K562 (cell line): Measurements from ENCODE around the gene NFXL1. TPM values are rescaled to one million over a fixed set of nuclear protein-coding genes. Genes with fewer than 3 reads are reported as not detected.

ENCODE experiments used
- ATAC-seq: fragments of 200-7000 bp; cut with Tn5 transposase; 3 replicates; pipeline ENCODE4 v1.9.1; 2020; ENCODE audit warnings: moderate library complexity
- BruUV-seq: library from RNA; stranded (reverse); fragments of 400-500 nt; replicated peaks from 2 replicates; lab custom pipeline; 2021; lab: Mats Ljungman, UMichigan
- CTCF ChIA-PET: fragments of 300-600 bp; formaldehyde crosslinking; extraction: SDS; loops from one replicate; lab custom pipeline; 2021; ENCODE audit warnings: low intra/inter-chr PET ratio; lab: Yijun Ruan, JAX
- POLR2A ChIA-PET: fragments of 300-600, 350-650 bp; sonication (Branson Sonifier 250); formaldehyde crosslinking; extraction: SDS; loops from one replicate; lab custom pipeline; 2021; ENCODE audit warnings: antibody characterized with exemption, inconsistent platforms; lab: Yijun Ruan, JAX
- DNase-seq, 4 experiments: peaks; one replicate each; pipeline versions ENCODE4 v3.0.0 to v3.0.0-alpha.2; 2011 to 2018; ENCODE audit warnings: low spot score in 3 of 4, mixed read lengths in 3 of 4; ENCODE audit errors: extremely low read depth in 1 of 4
- FAIRE-seq: peaks from 2 replicates; lab custom pipeline; 2011; peaks lifted over from hg19 to GRCh38; lab: Jason Lieb, UNC
- H2AFZ ChIP-seq: 2 replicates; pipeline ENCODE4 v1.6.0; 2011; ENCODE audit warnings: low read depth, low read length, control low read depth, inconsistent platforms
- H3K27ac ChIP-seq: fragments of 200-600 bp; 3 replicates; pipeline ENCODE4 v1.8.0; 2011; ENCODE audit warnings: low read depth, mild to moderate bottlenecking, control low read depth, inconsistent platforms, low read length, moderate library complexity, mixed read lengths; ENCODE audit errors: extremely low read depth
- H3K27me3 ChIP-seq, 2 experiments: fragments of 300-600 bp in 1 of 2; 2 replicates in 1 of 2; 3 replicates in 1 of 2; pipeline versions ENCODE4 v1.6.0 to v1.8.0; 2011; ENCODE audit warnings: inconsistent platforms in 2 of 2, low read length in 2 of 2, mild to moderate bottlenecking in 1 of 2, mixed read lengths in 1 of 2, moderate library complexity in 1 of 2; ENCODE audit not compliant: control insufficient read depth in 2 of 2, insufficient read depth in 2 of 2
- H3K36me3 ChIP-seq: fragments of 300-600 bp; 3 replicates; pipeline ENCODE4 v1.8.0; 2011; ENCODE audit warnings: mild to moderate bottlenecking, low read length, inconsistent platforms; ENCODE audit not compliant: control insufficient read depth, insufficient read depth
- H3K4me1 ChIP-seq, 2 experiments: fragments of 200-600 bp in 1 of 2; replicated peaks in 1 of 2; 2 replicates in 1 of 2; 3 replicates in 1 of 2; pipeline versions ENCODE4 v1.5.1 to v1.8.0; 2011; ENCODE audit warnings: inconsistent platforms in 2 of 2, low read length in 2 of 2, mild to moderate bottlenecking in 1 of 2, mixed read lengths in 1 of 2, moderate library complexity in 1 of 2; ENCODE audit not compliant: control insufficient read depth in 2 of 2, insufficient read depth in 2 of 2
- H3K4me2 ChIP-seq: 2 replicates; pipeline ENCODE4 v1.6.1; 2011; ENCODE audit warnings: low read length, control low read depth, inconsistent platforms, mixed read lengths; ENCODE audit not compliant: insufficient read depth
- H3K4me3 ChIP-seq: fragments of 200-600 bp; sonication (generic), shearing (Covaris generic); 2 replicates; pipeline ENCODE4 v1.5.1; 2016; ENCODE audit warnings: control low read depth, inconsistent platforms
- H3K79me2 ChIP-seq: fragments of 200-600 bp; 3 replicates; pipeline ENCODE4 v1.8.0; 2011; ENCODE audit warnings: low read length, inconsistent platforms; ENCODE audit not compliant: control insufficient read depth, insufficient read depth
- H3K9ac ChIP-seq, 2 experiments: 2 replicates each; pipeline versions ENCODE4 v1.6.0 to v1.6.1; 2011; ENCODE audit warnings: low read depth in 2 of 2, low read length in 2 of 2, control low read depth in 1 of 2, inconsistent platforms in 1 of 2, mild to moderate bottlenecking in 1 of 2, mixed read lengths in 1 of 2; ENCODE audit not compliant: insufficient read depth in 1 of 2
- H3K9me1 ChIP-seq: one replicate; pipeline ENCODE4 v1.6.0; 2011; ENCODE audit warnings: inconsistent platforms, mild to moderate bottlenecking, low read length, moderate library complexity; ENCODE audit not compliant: control insufficient read depth, insufficient read depth
- H3K9me3 ChIP-seq: replicated peaks from 2 replicates; pipeline ENCODE4 v1.5.1; 2011; ENCODE audit warnings: low read depth, low read length, inconsistent platforms; ENCODE audit not compliant: control insufficient read depth, insufficient read depth
- H4K20me1 ChIP-seq: replicated peaks from 2 replicates; pipeline ENCODE4 v1.6.1; 2011; ENCODE audit warnings: low read length, inconsistent platforms, mixed read lengths; ENCODE audit not compliant: control insufficient read depth, insufficient read depth
- SIN3B ChIP-seq: fragments of 450-650 bp; IDR thresholded peaks from 2 replicates; pipeline ENCODE4 v1.6.1; 2017; ENCODE audit warnings: low read depth, mild to moderate bottlenecking, moderate library complexity
- TRIM25 ChIP-seq: fragments of 450-650 bp; IDR thresholded peaks from 2 replicates; pipeline ENCODE4 v1.7.0; 2016; ENCODE audit warnings: borderline replicate concordance
- ZNF780A ChIP-seq: fragments of 250-450 bp; sonication (Bioruptor Pico); IDR thresholded peaks from 2 replicates; pipeline ENCODE4 v1.5.0; 2021; ENCODE audit warnings: mild to moderate bottlenecking
- in situ Hi-C: fragments of 300-500 bp; cut with MboI; formaldehyde crosslinking; loops from 4 replicates; pipeline ENCODE4 v1.15.0; 2018; ENCODE audit warnings: inconsistent platforms, mixed read lengths
- intact Hi-C: fragments of 100-400 bp; cut with micrococcal nuclease; formaldehyde crosslinking; loops from 2 replicates; pipeline ENCODE4 v1.14.2; 2022
- polyA plus RNA-seq, 8 experiments: library from polyadenylated mRNA; depleted of rRNA in 4 of 8; stranded (reverse) in 5 of 8; unstranded in 3 of 8; fragments of >200 nt; fragmentation: Nextera tagmentation in 2 of 8; fragmentation: Illumina TruSeq in 1 of 8; extraction: Ambion mirVana in 2 of 8; extraction: Trizol in 1 of 8; gene quantifications; 2 replicates each; pipeline versions ENCODE4 v1.2.1 to v1.2.3, GENCODE V29; 2011 to 2014; ENCODE audit warnings: inconsistent platforms in 1 of 8, missing spikeins in 1 of 8
- total RNA-seq, 7 experiments: library from RNA; depleted of rRNA in 6 of 7; stranded (reverse); fragments of >200 nt in 6 of 7; fragmentation: Illumina TruSeq in 2 of 7; extraction: Trizol in 2 of 7; gene quantifications; 2 replicates each; pipeline versions ENCODE4 v1.2.1 to v1.2.3, GENCODE V29; 2011 to 2021; ENCODE audit warnings: low replicate concordance in 1 of 7

The NFXL1 gene
- total and polyA plus RNA-seq, 9 of the 15 experiments (the other 6 are each of a cell fraction or from before 2014, with no cell fraction given): 7.5 to 27.0 (median 10.6) TPM

- TF ChIP-seq SIN3B: no peak
Observed at GRCh38 chr4:47848041-47848440, 66.3 kb downstream of the NFXL1 start (continued).

DNA sequence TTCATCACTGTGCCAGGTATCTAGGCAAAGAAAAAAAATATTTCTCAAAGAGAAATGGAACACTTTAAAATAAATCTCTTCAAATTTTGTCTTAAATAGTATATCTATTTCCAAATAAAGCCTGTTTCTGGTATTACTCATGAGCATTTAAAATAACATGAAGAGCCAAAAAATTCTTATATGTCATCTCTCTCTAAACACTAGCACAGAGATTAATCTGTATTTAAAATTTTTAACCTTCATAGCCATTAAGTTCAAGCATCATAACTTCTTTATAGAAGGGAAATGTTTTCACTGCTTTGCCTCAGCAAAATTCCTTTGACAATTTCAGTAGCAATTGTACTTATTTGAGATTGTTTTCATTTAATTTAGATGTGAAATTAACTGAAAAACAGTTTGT lies 71.4 kb downstream of the NFXL1 start:
- CTCF ChIA-PET: no interaction called here
- Histone ChIP-seq H3K27ac (no peak overlapping the region), H3K9me1 (no peaks in the 10 kb centered on the region), H4K20me1 (no peaks in the 10 kb centered on the region), H2AFZ (no peak overlapping the region), H3K27me3 (no peaks in the 10 kb centered on the region), H3K79me2 (no peaks in the 10 kb centered on the region), H3K9ac (no peak overlapping the region), H3K4me3 (no peak overlapping the region), H3K4me1 (no peaks in the 10 kb centered on the region), H3K9me3 (no peaks in the 10 kb centered on the region), H3K4me2 (no peak overlapping the region), H3K36me3 (peaks cover 21% of the 10 kb centered on the region; the same call in 2 of the 3 replicates)
- POLR2A ChIA-PET: no interaction called here
- no peak for ATAC-seq
- in situ Hi-C loops (no loop called here), intact Hi-C loops (no loop called here)
- FAIRE-seq: no peak
- DNase-seq: no peak
- TF ChIP-seq TRIM25 (no peak), ZNF780A (CRISPR knock-in tag) (no peak)
- no TSS peak for BruUV-seq
